ENCODE data around the gene CISH. TPM values are rescaled to one million over a fixed set of nuclear protein-coding genes. Genes with fewer than 3 reads are reported as not detected.

Gene CISH
- total RNA-seq, 1 donor from 2014 or later, result 4.7 TPM

GRCh38 chr3:50577348-50577747, 34.2 kb downstream of the CISH start:
- H3K36me3 ChIP-seq (ENCODE audit: control insufficient read depth in 3 of 3, insufficient read depth in 3 of 3, low read length in 3 of 3), result peaks cover 29 to 43% (median 36%) of the 10 kb centered on the region in 3 donors
- peaks cover 15 to 46% (median 21%) of the 10 kb centered on the region in 3 donors for H3K4me1 ChIP-seq (ENCODE audit: control insufficient read depth in 3 of 3, insufficient read depth in 3 of 3, low read length in 3 of 3)
- no peaks in the 10 kb centered on the region for H3K27me3 ChIP-seq (ENCODE audit: control insufficient read depth in 3 of 3, insufficient read depth in 3 of 3, low read length in 3 of 3)
- no peak overlapping the region for H3K4me3 ChIP-seq (ENCODE audit: low read length in 3 of 3)
- no peak overlapping the region for H3K27ac ChIP-seq (ENCODE audit: low read depth, low read length)
- no peak overlapping the region for H3K9ac ChIP-seq (ENCODE audit: low read depth in 1 of 3, low read length in 3 of 3)
- no peaks in the 10 kb centered on the region for H3K9me3 ChIP-seq (ENCODE audit: control insufficient read depth in 3 of 3, low read length in 3 of 3)

- Histone ChIP-seq H3K4me1 (ENCODE audit: control insufficient read depth in 3 of 3, insufficient read depth in 3 of 3, low read length in 3 of 3) (peaks cover 12 to 34% (median 13%) of the 10 kb centered on the region in 3 donors), H3K9me3 (ENCODE audit: control insufficient read depth in 3 of 3, low read length in 3 of 3) (no peaks in the 10 kb centered on the region), H3K4me3 (ENCODE audit: low read length in 3 of 3) (no peak overlapping the region), H3K27me3 (ENCODE audit: control insufficient read depth in 3 of 3, insufficient read depth in 3 of 3, low read length in 3 of 3) (no peaks in the 10 kb centered on the region), H3K36me3 (ENCODE audit: control insufficient read depth in 3 of 3, insufficient read depth in 3 of 3, low read length in 3 of 3) (peaks cover 29 to 32% (median 31%) of the 10 kb centered on the region in 3 donors), H3K27ac (ENCODE audit: low read depth, low read length) (no peak overlapping the region), H3K9ac (ENCODE audit: low read depth in 1 of 3, low read length in 3 of 3) (no peak overlapping the region)
Observed at GRCh38 chr3:50575372-50575771, 36.2 kb downstream of the CISH start.

DNA sequence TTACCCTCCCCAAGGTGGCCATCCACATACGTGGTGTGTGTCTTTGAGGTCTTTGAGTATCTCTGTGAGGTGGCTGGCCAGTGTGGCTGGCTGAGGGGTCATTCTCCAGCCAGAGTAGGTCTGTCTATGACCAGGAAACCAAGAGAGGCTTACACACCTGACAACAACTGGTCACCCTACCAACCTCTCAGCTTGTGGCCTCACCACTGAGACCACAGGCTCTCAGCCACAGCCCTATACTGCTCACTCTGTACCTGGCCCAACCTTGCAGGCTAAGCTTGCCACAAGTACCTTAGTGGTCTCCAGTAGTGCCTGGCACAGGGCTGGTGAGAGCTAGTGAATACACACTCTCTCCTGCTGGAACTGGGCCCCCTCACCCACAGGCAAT, 37.1 kb downstream of the CISH start:
- Histone ChIP-seq H3K4me1 (ENCODE audit: control insufficient read depth in 3 of 3, insufficient read depth in 3 of 3, low read length in 3 of 3) (peaks cover 18 to 41% (median 20%) of the 10 kb centered on the region in 3 donors), H3K4me3 (ENCODE audit: low read length in 3 of 3) (no peak overlapping the region), H3K9me3 (ENCODE audit: control insufficient read depth in 3 of 3, low read length in 3 of 3) (no peaks in the 10 kb centered on the region), H3K36me3 (ENCODE audit: control insufficient read depth in 3 of 3, insufficient read depth in 3 of 3, low read length in 3 of 3) (peaks cover 27 to 29% (median 29%) of the 10 kb centered on the region in 3 donors), H3K27me3 (ENCODE audit: control insufficient read depth in 3 of 3, insufficient read depth in 3 of 3, low read length in 3 of 3) (no peaks in the 10 kb centered on the region), H3K9ac (ENCODE audit: low read depth in 1 of 3, low read length in 3 of 3) (no peak overlapping the region), H3K27ac (ENCODE audit: low read depth, low read length) (no peak overlapping the region)

GRCh38 chr3:50573566-50574443, 37.8 kb downstream of the CISH start:
- no peaks in the 10 kb centered on the region for H3K9me3 ChIP-seq (ENCODE audit: control insufficient read depth in 3 of 3, low read length in 3 of 3)
- peaks cover 18 to 42% (median 20%) of the 10 kb centered on the region in 3 donors for H3K4me1 ChIP-seq (ENCODE audit: control insufficient read depth in 3 of 3, insufficient read depth in 3 of 3, low read length in 3 of 3)
- peak overlapping the region in 1 of 3 donors; percentile 10 for H3K9ac ChIP-seq (ENCODE audit: low read depth in 1 of 3, low read length in 3 of 3)
- peaks cover 22 to 29% (median 29%) of the 10 kb centered on the region in 3 donors for H3K36me3 ChIP-seq (ENCODE audit: control insufficient read depth in 3 of 3, insufficient read depth in 3 of 3, low read length in 3 of 3)
- no peak overlapping the region for H3K4me3 ChIP-seq (ENCODE audit: low read length in 3 of 3)
- no peaks in the 10 kb centered on the region for H3K27me3 ChIP-seq (ENCODE audit: control insufficient read depth in 3 of 3, insufficient read depth in 3 of 3, low read length in 3 of 3)
- H3K27ac ChIP-seq (ENCODE audit: low read depth, low read length), result no peak overlapping the region

DNA sequence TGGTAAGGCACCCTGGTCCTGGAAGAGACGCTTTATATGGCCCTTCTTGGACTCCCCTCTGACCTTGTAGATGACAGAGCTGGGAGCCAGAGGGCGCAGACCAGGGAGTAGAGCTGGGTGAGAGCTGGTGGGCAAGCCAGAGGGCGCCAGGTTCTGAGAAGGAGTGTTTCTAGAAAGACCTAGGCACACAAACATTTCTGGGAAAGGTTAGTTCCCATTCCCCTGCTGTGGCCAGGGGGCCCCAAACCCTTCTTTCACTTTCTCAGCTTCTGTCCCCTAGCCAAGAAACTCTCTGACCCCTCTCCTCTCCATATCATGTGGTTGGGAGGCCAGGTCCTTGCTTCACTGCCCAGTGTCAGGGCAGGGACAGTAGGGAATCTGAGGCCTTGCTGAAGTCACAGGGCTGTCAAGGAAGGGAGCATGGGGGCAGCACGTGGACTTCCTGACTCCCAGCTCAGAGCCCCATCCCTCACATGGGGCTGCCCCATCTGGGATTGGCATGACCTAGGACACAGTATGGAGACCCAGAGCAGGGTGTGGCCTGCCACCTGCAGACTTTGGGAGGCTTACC, 38.7 kb downstream of the CISH start:
- H3K4me1 ChIP-seq (ENCODE audit: control insufficient read depth in 3 of 3, insufficient read depth in 3 of 3, low read length in 3 of 3), result peaks cover 24 to 48% (median 26%) of the 10 kb centered on the region in 3 donors
- no peak overlapping the region for H3K4me3 ChIP-seq (ENCODE audit: low read length in 3 of 3)
- no peaks in the 10 kb centered on the region for H3K9me3 ChIP-seq (ENCODE audit: control insufficient read depth in 3 of 3, low read length in 3 of 3)
- peaks cover 14 to 25% (median 23%) of the 10 kb centered on the region in 3 donors for H3K36me3 ChIP-seq (ENCODE audit: control insufficient read depth in 3 of 3, insufficient read depth in 3 of 3, low read length in 3 of 3)
- H3K9ac ChIP-seq (ENCODE audit: low read depth in 1 of 3, low read length in 3 of 3), result no peak overlapping the region
- no peaks in the 10 kb centered on the region for H3K27me3 ChIP-seq (ENCODE audit: control insufficient read depth in 3 of 3, insufficient read depth in 3 of 3, low read length in 3 of 3)
- no peak overlapping the region for H3K27ac ChIP-seq (ENCODE audit: low read depth, low read length)

- peak overlapping the region in 1 of 3 donors; percentile 40 for H3K9ac ChIP-seq (ENCODE audit: low read depth in 1 of 3, low read length in 3 of 3)
- no peaks in the 10 kb centered on the region for H3K27me3 ChIP-seq (ENCODE audit: control insufficient read depth in 3 of 3, insufficient read depth in 3 of 3, low read length in 3 of 3)
- peaks cover 27 to 52% (median 30%) of the 10 kb centered on the region in 3 donors for H3K4me1 ChIP-seq (ENCODE audit: control insufficient read depth in 3 of 3, insufficient read depth in 3 of 3, low read length in 3 of 3)
- no peak overlapping the region for H3K4me3 ChIP-seq (ENCODE audit: low read length in 3 of 3)
- peaks cover 9 to 18% (median 16%) of the 10 kb centered on the region in 3 donors for H3K36me3 ChIP-seq (ENCODE audit: control insufficient read depth in 3 of 3, insufficient read depth in 3 of 3, low read length in 3 of 3)
- no peaks in the 10 kb centered on the region for H3K9me3 ChIP-seq (ENCODE audit: control insufficient read depth in 3 of 3, low read length in 3 of 3)
- no peak overlapping the region for H3K27ac ChIP-seq (ENCODE audit: low read depth, low read length)
Observed at GRCh38 chr3:50572158-50572557, 39.4 kb downstream of the CISH start.

DNA sequence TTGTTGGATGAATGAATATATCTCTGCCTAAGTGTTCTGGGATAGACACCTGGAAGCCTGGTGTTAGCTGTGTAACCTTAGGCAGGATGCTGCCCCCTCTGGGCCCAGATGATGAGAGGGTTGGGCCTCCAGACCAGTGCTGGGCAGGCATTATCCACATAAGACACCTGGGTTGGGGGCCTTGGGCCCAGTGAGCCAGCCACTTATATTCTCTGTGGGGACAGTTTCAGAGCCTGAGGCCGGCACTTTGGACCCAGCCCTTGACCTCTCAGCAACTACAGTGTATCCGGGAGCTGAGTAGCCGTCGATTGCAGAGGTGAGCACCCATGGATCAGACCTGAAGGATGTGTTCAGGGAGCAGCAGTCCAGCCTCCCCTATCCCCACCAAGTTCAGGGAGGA, 40.1 kb downstream of the CISH start:
- H3K4me3 ChIP-seq (ENCODE audit: low read length in 3 of 3), result no peak overlapping the region
- H3K4me1 ChIP-seq (ENCODE audit: control insufficient read depth in 3 of 3, insufficient read depth in 3 of 3, low read length in 3 of 3), result peaks cover 32 to 59% (median 37%) of the 10 kb centered on the region in 3 donors
- H3K9ac ChIP-seq (ENCODE audit: low read depth in 1 of 3, low read length in 3 of 3), result no peak overlapping the region
- H3K9me3 ChIP-seq (ENCODE audit: control insufficient read depth in 3 of 3, low read length in 3 of 3), result no peaks in the 10 kb centered on the region
- H3K27ac ChIP-seq (ENCODE audit: low read depth, low read length), result no peak overlapping the region
- H3K36me3 ChIP-seq (ENCODE audit: control insufficient read depth in 3 of 3, insufficient read depth in 3 of 3, low read length in 3 of 3), result peaks cover 4 to 13% (median 11%) of the 10 kb centered on the region in 3 donors
- H3K27me3 ChIP-seq (ENCODE audit: control insufficient read depth in 3 of 3, insufficient read depth in 3 of 3, low read length in 3 of 3), result no peaks in the 10 kb centered on the region

- peaks cover 3 to 13% (median 11%) of the 10 kb centered on the region in 3 donors for H3K36me3 ChIP-seq (ENCODE audit: control insufficient read depth in 3 of 3, insufficient read depth in 3 of 3, low read length in 3 of 3)
- peaks cover 36 to 62% (median 40%) of the 10 kb centered on the region in 3 donors for H3K4me1 ChIP-seq (ENCODE audit: control insufficient read depth in 3 of 3, insufficient read depth in 3 of 3, low read length in 3 of 3)
- H3K27ac ChIP-seq (ENCODE audit: low read depth, low read length), result no peak overlapping the region
- no peaks in the 10 kb centered on the region for H3K27me3 ChIP-seq (ENCODE audit: control insufficient read depth in 3 of 3, insufficient read depth in 3 of 3, low read length in 3 of 3)
- peak overlapping the region in 2 of 3 donors; percentile 94 to 95 for H3K9ac ChIP-seq (ENCODE audit: low read depth in 1 of 3, low read length in 3 of 3)
- no peaks in the 10 kb centered on the region for H3K9me3 ChIP-seq (ENCODE audit: control insufficient read depth in 3 of 3, low read length in 3 of 3)
- peak overlapping the region in 2 of 3 donors; percentile 17 to 100 for H3K4me3 ChIP-seq (ENCODE audit: low read length in 3 of 3)
Observed at GRCh38 chr3:50570508-50571279, 40.9 kb downstream of the CISH start.

GRCh38 chr3:50568947-50569749, 42.4 kb downstream of the CISH start, which contains the start of gene HEMK1:
HEMK1 (plus strand) TSS chr3:50569522; CDS start chr3:50571105, 1,583 bp downstream.
- H3K4me3 ChIP-seq (ENCODE audit: low read length in 3 of 3), result peak within 1 kb of the TSS; percentile 97 to 100 (median 99)
- no peaks in the 10 kb centered on the region for H3K27me3 ChIP-seq (ENCODE audit: control insufficient read depth in 3 of 3, insufficient read depth in 3 of 3, low read length in 3 of 3)
- peaks cover 6 to 15% (median 10%) of the 10 kb centered on the region in 3 donors for H3K36me3 ChIP-seq (ENCODE audit: control insufficient read depth in 3 of 3, insufficient read depth in 3 of 3, low read length in 3 of 3)
- peak within 1 kb of the TSS; percentile 85 for H3K27ac ChIP-seq (ENCODE audit: low read depth, low read length)
- H3K9ac ChIP-seq (ENCODE audit: low read depth in 1 of 3, low read length in 3 of 3), result peak within 1 kb of the TSS; percentile 94 to 96 (median 95)
- no peaks in the 10 kb centered on the region for H3K9me3 ChIP-seq (ENCODE audit: control insufficient read depth in 3 of 3, low read length in 3 of 3)
- H3K4me1 ChIP-seq (ENCODE audit: control insufficient read depth in 3 of 3, insufficient read depth in 3 of 3, low read length in 3 of 3), result peaks cover 36 to 56% (median 40%) of the 10 kb centered on the region in 3 donors
